Measurements from ENCODE around the gene PITX2. TPM values are rescaled to one million over a fixed set of nuclear protein-coding genes. Genes with fewer than 3 reads are reported as not detected.

Gene PITX2
- total RNA-seq, 2 experiments from 2014 or later = not detected

DNA sequence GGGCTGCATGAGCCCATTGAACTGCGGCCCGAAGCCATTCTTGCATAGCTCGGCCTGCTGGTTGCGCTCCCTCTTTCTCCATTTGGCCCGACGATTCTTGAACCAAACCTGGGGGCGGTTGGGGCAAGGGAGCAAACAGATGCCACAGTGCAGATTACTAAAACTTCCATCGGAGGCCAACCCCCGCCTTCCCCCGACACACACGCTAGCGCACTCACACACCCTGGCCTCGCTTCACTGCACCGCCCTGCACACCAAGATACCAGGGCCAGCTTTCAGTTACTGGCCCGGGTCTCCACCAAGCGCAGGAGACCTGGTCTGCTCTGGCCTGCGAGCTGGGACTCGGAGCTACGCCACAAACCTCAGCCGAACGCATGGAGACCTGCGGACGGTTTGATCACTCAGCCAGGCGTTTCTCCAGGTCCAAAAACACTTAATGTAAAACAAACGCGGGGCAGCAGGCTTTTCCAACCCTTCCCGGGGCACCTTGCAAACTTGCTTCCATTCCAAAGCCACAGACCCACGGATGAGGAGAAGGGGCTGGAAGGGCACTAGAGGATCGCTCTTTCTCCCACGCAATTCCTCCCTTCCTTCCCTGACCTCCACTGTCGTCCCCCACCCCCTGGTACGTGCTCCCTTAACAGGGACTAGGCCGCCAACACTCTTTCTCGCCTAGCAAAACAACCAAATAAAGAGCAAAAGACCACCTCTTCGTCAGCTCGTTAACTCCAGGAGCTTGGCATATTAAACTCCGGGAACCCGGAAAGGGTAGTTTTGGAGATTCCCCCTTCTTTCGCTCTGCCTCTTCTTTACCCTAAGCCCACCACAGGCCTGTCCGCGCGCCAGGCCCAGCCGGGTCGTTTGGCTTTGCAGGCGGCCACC lies 4.1 kb downstream of the PITX2 start:
- ATAC-seq (no peak), DNase-seq (no peak)
- H3K4me1 Mint-ChIP-seq (ENCODE audit: low read depth) = peaks cover 10% of the 10 kb centered on the region
- peaks cover 19% of the 10 kb centered on the region for H3K9me3 Mint-ChIP-seq (ENCODE audit: insufficient read depth)
- ChIA-PET POLR2A (no interaction called here), CTCF (interaction anchor here (1.6 kb wide), 1 partner anchor 57 kb away, joined by 4 read pairs; no protein-coding TSS in a partner anchor)
- peaks cover 89% of the 10 kb centered on the region for H3K27me3 Mint-ChIP-seq (ENCODE audit: low read depth)
- H3K27ac Mint-ChIP-seq = peak overlapping the region; percentile 18
- no peak overlapping the region for H3K4me3 Mint-ChIP-seq
- peaks cover 33% of the 10 kb centered on the region for H3K36me3 Mint-ChIP-seq (ENCODE audit: low read depth)

DNA sequence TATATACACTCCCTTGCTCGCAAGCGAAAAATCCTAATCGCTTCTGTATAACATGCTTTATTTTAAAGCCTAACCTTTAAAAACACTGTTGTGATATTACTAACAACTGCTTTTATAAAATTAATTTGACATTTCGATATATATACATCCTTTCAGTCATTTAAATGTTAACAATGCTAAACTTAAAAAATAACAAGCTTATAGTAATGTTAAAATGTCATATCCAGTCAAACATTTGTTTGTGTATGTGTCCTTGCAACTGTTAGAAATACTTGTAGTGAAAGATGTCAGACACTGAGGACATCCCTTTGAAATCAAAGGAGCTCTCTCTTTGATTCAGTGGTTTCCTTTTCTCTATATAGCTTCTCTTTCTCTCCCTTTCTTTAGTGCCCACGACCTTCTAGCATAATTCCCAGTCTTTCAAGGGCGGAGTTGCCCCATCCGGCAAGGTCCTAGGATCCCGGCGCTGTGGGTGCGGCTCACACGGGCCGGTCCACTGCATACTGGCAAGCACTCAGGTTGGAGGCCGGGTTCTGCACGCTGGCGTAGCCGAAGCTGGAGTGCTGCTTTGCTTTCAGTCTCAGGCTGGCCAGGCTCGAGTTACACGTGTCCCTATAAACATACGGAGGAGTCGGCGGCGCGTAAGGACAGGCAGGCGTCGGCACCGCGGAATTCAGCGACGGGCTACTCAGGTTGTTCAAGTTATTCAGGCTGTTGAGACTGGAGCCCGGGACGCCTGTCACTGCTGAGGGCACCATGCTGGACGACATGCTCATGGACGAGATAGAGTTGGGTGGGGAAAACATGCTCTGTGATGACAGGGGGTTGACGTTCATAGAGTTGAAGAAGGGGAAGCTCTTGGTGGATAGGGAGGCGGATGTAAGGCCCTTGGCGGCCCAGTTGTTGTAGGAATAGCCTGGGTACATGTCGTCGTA lies 5.0 kb downstream of the PITX2 start:
- Mint-ChIP-seq H3K4me1 (ENCODE audit: low read depth) (peaks cover 6% of the 10 kb centered on the region), H3K27me3 (ENCODE audit: low read depth) (peaks cover 85% of the 10 kb centered on the region), H3K4me3 (peak overlapping the region; percentile 34), H3K36me3 (ENCODE audit: low read depth) (peaks cover 26% of the 10 kb centered on the region), H3K27ac (peak overlapping the region; percentile 18), H3K9me3 (ENCODE audit: insufficient read depth) (peaks cover 12% of the 10 kb centered on the region)
- DNase-seq (no peak), ATAC-seq (no peak)
- ChIA-PET POLR2A (no interaction called here), CTCF (interaction anchor here (1.6 kb wide), 1 partner anchor 56 kb away, joined by 4 read pairs; no protein-coding TSS in a partner anchor)

DNA sequence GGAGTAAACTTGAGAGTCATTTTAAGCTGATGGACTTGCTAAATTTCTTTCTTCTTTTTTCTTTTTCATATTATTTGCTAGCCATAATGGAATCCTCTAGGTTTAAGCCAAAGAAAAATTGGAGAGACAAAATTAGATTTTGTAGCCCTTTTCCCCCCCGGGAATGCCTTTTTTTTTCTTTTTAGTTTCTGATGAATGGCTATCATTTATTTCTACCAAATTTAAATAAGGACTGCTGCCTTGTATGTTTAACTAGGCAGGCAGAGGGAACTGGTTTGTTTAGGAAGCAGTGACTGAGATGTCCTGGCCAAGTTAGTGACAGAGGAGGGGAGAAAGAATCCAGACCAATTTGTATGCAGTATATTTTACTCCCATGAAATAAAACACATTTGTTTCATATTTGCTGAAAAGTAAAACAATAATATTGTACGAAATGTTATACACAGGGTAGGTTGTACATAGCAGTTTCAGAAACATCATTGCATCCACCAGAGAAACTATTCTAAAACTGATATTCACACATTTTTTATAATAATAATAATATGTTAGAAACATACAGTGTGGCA lies 5.7 kb downstream of the PITX2 start:
- CTCF ChIA-PET = interaction anchor here (1.6 kb wide), 1 partner anchor 56 kb away, joined by 4 read pairs; no protein-coding TSS in a partner anchor
- POLR2A ChIA-PET = no interaction called here
- peaks cover 12% of the 10 kb centered on the region for H3K9me3 Mint-ChIP-seq (ENCODE audit: insufficient read depth)

DNA sequence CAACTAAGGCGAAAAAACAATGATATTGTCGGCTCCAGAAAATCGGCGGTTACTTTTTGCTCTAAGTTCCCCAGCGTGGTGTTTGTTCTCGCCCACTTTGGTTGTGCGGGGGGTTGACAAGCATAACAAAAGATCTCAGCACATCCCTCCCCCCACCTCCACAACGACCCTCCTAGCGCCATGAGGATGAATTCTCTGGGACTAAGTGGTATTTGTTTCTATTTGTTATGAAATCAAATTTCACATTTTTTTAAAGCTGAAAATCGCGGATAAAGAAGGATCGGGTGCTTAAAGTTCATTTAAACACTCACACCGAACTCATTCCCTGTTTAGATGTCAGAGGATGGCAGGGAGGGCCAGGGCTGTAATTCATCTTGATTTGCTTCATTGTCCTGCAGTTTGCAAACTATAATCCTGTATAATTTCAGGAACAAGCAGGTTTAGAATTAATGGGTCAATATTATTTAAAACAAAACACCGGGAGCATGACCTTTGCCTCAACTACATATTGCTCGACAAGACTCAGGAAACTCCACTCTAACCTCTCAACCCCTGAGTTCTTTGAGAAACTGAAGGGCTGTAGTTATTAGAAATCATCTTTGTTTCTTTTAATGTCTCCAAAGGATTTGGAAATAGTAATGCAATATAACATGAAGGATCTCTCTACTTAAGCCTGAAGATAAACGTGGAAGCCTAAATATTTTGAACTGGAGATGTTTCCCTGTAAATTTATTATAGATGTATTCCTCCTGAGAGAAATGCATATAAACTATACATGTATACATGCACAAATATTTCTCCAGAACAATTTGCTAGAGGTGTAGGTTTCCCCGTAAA lies 6.4 kb downstream of the PITX2 start:
- DNase-seq = no peak
- ChIA-PET POLR2A (no interaction called here), CTCF (interaction anchor here (0.9 to 1.6 kb wide), 2 partner anchors 8 to 55 kb away, joined by 3 to 4 read pairs; no protein-coding TSS in a partner anchor)
- no peak for ATAC-seq
- Mint-ChIP-seq H3K9me3 (ENCODE audit: insufficient read depth) (peaks cover 12% of the 10 kb centered on the region), H3K27me3 (ENCODE audit: low read depth) (peaks cover 88% of the 10 kb centered on the region), H3K4me3 (peak overlapping the region; percentile 28), H3K36me3 (ENCODE audit: low read depth) (peaks cover 23% of the 10 kb centered on the region), H3K4me1 (ENCODE audit: low read depth) (peaks cover 1% of the 10 kb centered on the region), H3K27ac (no peak overlapping the region)

More for the DNA sequence above, 5.7 kb downstream of the PITX2 start:
- Mint-ChIP-seq H3K36me3 (ENCODE audit: low read depth) (peaks cover 26% of the 10 kb centered on the region), H3K27ac (no peak overlapping the region), H3K27me3 (ENCODE audit: low read depth) (peaks cover 85% of the 10 kb centered on the region), H3K4me3 (no peak overlapping the region), H3K4me1 (ENCODE audit: low read depth) (peaks cover 5% of the 10 kb centered on the region)
- DNase-seq (no peak), ATAC-seq (no peak)

DNA sequence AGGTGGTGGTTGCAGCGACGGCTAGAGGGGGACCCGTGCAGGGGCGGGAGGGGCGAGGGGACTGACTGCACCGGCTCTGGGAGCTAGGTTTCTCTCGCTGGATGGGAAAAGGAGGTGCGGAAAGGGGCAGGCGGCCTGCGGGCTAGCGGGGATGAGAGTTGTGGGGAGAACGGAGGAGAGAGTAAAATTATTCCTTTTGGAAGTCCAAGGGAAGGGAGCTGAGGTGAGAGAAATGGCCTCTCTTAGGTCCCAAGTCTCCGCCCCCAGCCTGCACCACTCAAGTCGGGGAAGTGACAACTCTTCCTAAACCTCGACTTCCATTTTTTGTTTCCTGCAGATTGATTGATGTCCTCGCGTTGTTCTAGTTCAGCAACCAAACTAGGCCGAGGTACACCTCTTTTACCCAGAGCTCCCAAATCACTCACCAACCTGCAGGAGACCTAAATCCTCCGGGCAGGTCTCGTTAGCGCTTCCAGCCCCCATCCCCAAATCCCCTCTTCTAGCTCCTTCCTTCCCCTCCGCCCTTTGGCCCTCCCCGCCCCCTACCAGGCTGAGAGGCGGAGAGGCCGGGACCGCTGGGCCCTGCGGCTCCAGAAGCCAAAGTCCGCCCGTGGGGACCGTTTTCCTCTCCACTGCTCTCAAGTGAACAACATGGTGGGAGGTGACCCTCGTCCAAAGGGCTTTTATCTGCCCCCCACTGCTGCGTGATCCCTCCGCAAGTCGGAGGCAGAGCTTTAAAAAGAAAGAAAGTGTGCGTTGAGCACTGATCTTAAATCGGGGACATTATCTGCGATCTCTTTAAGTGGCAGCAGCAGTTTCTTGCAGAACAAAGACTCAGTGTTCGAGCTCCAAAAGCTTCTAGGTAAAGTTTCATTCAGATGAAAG lies 7.3 kb downstream of the PITX2 start:
- ATAC-seq (no peak), DNase-seq (no peak)
- H3K4me3 Mint-ChIP-seq = no peak overlapping the region
- ChIA-PET CTCF (interaction anchor here (0.9 kb wide), 1 partner anchor 9 kb away, joined by 3 read pairs; no protein-coding TSS in a partner anchor), POLR2A (no interaction called here)
- H3K27ac Mint-ChIP-seq = no peak overlapping the region
- H3K27me3 Mint-ChIP-seq (ENCODE audit: low read depth) = peaks cover 85% of the 10 kb centered on the region
- H3K9me3 Mint-ChIP-seq (ENCODE audit: insufficient read depth) = peaks cover 12% of the 10 kb centered on the region
- H3K4me1 Mint-ChIP-seq (ENCODE audit: low read depth) = no peaks in the 10 kb centered on the region
- H3K36me3 Mint-ChIP-seq (ENCODE audit: low read depth) = peaks cover 20% of the 10 kb centered on the region

DNA sequence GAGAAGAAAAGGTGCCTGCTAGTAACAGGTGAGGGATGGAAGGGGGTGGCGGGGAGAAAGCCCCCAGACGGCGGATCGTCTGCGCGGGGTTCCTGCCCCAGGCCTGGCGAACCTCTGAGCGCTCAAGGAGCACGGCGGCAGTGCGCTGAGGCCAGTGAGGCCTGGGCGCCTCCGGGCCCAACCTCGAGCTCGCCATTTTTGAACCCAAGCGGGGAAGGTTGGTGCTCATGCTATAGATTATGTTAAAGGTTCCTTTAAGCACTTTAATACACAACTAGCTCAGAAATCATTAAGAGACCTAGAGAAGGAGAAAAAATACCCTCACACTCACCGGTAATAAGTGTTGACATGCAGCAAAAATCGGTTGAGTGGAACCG lies 7.9 kb downstream of the PITX2 start:
- Mint-ChIP-seq H3K4me3 (no peak overlapping the region), H3K27me3 (ENCODE audit: low read depth) (peaks cover 83% of the 10 kb centered on the region), H3K36me3 (ENCODE audit: low read depth) (peaks cover 18% of the 10 kb centered on the region), H3K4me1 (ENCODE audit: low read depth) (no peaks in the 10 kb centered on the region), H3K27ac (no peak overlapping the region), H3K9me3 (ENCODE audit: insufficient read depth) (peaks cover 9% of the 10 kb centered on the region)
- DNase-seq (no peak), ATAC-seq (no peak)
- POLR2A ChIA-PET = no interaction called here
- CTCF ChIA-PET = no interaction called here

DNA sequence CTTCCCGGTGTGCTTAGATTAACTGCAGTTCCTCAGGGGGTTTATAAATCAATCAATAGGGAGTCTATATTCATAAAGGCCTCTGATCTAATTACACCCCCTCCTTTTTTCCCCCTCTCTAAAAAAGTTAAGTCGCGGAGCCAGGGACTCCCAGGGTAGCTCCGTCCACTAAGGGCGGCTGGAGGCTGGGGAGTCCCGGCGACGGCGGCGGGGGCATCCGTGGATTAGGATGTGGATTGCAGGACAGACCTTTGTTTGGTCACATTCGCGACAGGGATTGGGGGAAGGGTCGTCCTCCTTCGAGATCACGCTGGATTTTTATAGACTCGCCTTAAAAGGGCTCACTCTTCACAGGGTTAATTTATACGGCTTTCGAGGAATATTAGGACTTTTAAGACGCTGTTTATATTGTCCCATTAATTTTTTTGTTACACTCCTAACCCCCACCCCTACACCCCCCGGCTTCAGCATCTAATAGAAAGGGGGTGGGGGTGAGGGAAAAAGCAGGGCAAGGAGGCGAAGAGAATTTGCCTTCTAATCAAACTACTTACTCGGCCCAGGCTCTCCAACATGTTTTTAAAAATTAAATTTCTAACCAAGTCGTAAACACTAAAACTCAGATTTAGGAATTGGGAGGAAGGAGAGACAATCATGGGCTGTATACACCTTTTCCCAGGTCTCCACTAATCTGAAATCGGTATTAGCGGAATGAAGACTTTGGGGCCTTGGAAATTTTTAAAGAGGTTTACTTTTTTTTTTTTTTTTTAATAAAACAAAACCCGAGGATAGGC lies 8.5 kb downstream of the PITX2 start:
- POLR2A ChIA-PET = no interaction called here
- Mint-ChIP-seq H3K9me3 (ENCODE audit: insufficient read depth) (peaks cover 7% of the 10 kb centered on the region), H3K4me1 (ENCODE audit: low read depth) (no peaks in the 10 kb centered on the region)

DNA sequence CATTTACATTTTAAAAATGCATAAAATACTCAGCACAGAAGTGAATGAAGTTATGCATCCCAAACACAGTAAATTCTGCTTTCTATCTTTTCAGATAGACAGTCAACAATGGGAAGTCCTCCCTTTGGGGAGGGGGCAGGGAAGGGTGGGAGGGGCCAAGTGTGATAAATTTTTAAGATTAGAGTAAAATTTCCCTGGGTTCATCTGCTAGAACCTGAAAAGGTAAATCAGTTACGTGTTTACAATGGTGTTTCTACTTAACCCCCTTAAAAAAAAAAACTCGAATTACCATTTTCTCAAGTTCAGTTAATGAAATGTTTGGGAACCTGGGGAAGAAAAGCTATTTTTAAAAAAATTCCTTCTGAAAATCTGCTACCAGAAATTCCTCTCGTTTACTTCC lies 9.1 kb downstream of the PITX2 start:
- POLR2A ChIA-PET = no interaction called here
- CTCF ChIA-PET = no interaction called here
- DNase-seq = no peak
- H3K4me3 Mint-ChIP-seq = no peak overlapping the region
- H3K4me1 Mint-ChIP-seq (ENCODE audit: low read depth) = no peaks in the 10 kb centered on the region
- H3K36me3 Mint-ChIP-seq (ENCODE audit: low read depth) = peaks cover 9% of the 10 kb centered on the region
- no peak overlapping the region for H3K27ac Mint-ChIP-seq
- peaks cover 7% of the 10 kb centered on the region for H3K9me3 Mint-ChIP-seq (ENCODE audit: insufficient read depth)
- ATAC-seq = no peak
- H3K27me3 Mint-ChIP-seq (ENCODE audit: low read depth) = peaks cover 82% of the 10 kb centered on the region

More for the DNA sequence above, 8.5 kb downstream of the PITX2 start:
- Mint-ChIP-seq H3K27ac (no peak overlapping the region), H3K27me3 (ENCODE audit: low read depth) (peaks cover 82% of the 10 kb centered on the region), H3K4me3 (peak overlapping the region; percentile 12), H3K36me3 (ENCODE audit: low read depth) (peaks cover 14% of the 10 kb centered on the region)
- DNase-seq (no peak), ATAC-seq (no peak)
- CTCF ChIA-PET = no interaction called here

DNA sequence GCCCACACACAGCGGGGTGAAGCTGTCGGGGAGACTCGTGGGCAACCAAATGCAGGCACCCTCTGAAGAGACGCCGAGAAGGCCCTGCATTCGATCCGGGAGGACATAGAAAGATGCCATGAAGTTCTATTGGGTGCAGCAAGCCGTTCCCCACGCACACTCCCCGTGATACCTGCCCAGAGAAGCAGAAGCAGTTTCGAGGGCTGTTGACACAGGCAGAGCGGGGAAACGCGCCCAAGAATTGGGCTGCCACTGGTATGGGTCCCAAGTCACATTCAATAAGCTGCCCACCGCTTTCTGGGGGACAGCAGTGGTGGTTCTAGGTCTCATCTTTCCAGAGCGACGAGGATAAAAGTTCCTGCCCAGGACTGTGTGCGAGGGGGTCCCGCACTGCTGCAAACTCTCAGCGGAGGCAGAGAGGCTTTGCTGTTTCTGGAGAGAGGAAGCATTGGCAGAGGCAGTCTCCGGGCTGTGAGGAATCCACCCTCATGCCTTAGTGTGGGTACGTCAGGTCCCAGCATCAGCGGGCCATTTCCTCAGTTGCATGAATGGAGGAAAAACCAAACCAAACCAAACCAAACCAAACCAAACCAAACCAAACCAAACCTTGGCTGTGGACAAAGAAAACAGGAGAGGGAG lies 10.1 kb downstream of the PITX2 start:
- DNase-seq (no peak), ATAC-seq (no peak)
- no peak overlapping the region for H3K27ac Mint-ChIP-seq
- peaks cover 80% of the 10 kb centered on the region for H3K27me3 Mint-ChIP-seq (ENCODE audit: low read depth)
- no peak overlapping the region for H3K4me3 Mint-ChIP-seq
- ChIA-PET CTCF (interaction anchor here (1.2 kb wide), 1 partner anchor 11 kb away, joined by 4 read pairs; no protein-coding TSS in a partner anchor), POLR2A (interaction anchor here (0.6 kb wide), 1 partner anchor 1685 kb away, joined by 3 read pairs; no protein-coding TSS in a partner anchor)
- H3K4me1 Mint-ChIP-seq (ENCODE audit: low read depth) = no peaks in the 10 kb centered on the region
- no peaks in the 10 kb centered on the region for H3K9me3 Mint-ChIP-seq (ENCODE audit: insufficient read depth)
- peaks cover 5% of the 10 kb centered on the region for H3K36me3 Mint-ChIP-seq (ENCODE audit: low read depth)
